ENCODE results near the gene ACTL7B.
"Not testable (repeated sequence)": the region's sequence is repeated elsewhere in the genome, so short reads cannot be mapped to it uniquely, and the experiment has no call there.

Gene ACTL7B

GRCh38 chr9:108867829-108868228, 12.0 kb upstream of the ACTL7B start:
- no peak for DNase-seq

GRCh38 chr9:108867116-108867515, 11.3 kb upstream of the ACTL7B start:
- no peak for DNase-seq

DNA sequence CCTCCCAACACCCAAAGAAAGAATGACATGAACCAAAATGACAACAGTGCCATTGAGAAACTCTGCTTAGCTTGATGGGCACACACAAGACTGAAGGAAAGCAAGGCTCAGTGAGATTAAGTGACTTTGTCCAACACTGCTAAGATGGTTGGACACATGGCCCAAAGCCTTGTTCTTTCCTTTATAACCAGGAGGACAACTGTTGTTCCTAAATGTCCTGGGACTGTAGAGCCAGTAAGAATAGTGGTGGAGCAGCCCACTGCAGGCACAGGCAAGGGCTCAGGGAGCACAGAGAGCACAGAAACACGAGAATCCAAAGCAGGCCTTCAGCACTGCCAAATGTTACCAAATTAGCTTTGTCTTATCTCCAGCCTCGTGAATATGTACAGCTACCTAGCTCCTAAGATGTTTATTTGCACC, 10.2 kb upstream of the ACTL7B start:
- no peak for DNase-seq

DNA sequence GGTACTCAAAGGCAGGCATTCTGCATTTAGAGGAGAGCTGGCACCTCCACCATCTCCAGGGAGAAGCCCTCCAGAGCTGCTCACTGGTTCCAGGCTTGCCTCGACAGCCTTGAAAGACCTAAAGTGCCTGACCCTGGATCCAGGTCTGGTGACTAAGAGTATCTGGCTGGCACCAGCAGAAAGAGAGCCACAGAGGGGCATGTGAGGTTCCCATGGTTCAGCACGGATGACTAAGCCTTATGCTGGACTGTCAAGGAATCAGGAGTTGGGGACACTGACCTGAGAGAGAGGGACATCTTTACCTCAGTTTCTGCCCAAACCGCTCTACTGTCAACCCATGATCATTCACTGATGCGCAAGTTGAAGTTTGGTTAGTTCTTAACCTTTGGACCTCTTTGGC, 9.3 kb upstream of the ACTL7B start:
- no peak for DNase-seq

DNA sequence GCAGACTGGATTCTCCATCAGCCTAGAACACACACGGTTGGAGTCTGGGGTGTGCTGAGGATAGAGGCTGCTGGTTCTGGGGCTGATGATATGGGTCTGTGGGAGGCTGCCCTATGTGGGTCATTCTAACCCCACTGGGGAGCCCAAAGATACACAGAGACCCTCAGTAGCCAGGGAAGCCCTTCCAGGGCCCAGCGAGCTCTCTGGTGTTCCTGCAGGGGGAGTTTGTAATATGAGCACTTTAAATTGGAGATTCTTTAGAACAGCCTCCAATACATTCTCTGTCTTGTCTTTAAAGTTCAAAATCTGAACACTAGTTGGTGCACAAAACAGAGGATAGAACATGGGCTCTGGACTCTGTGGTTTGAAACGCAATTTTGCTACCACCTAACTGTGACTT, 8.7 kb upstream of the ACTL7B start:
- DNase-seq = no peak

DNA sequence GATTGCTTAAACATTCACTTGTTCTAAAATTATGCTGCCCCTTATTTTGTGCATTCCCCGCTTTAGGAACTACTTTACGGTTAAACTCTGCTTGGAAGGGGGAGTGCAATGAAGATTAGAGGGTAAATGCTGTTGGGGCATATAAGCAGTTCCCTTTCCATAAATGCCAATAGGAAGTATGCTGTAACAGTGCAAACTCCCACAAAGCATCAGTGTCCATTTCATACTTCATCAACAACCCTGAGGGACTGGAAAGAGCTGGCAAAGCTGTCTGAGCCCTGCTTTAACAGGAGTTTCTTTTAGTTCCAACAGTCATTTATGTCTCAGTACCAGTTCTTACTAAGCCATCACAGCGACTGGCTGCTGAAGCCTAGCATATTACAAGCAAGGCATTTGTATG, 8.1 kb upstream of the ACTL7B start:
- no peak for DNase-seq

DNA sequence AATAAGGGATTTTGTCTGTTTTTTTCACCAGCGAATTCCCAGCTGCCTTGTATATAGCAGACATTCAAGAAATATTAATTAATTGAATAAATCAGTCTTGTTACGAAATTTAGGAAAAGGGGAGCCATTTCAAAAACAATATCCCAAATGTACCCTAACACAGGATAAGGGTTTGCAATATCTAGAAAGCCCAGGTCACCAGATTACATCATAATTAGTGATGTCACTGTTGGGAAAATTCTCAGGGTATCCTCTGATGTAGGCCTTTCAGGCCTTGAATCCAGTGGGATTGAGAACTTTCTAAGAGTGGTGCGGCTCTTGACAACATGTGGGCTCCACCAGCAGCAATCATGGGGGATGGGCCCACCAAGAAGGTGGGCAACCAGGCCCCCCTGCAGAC, 6.2 kb upstream of the ACTL7B start, which contains the start of gene ACTL7A:
Gene ACTL7A, plus strand, starts transcription at position 270 of the 400 bp plus-strand sequence. Its CDS starts 57 bp downstream, at position 327.
- no peak for DNase-seq

DNA sequence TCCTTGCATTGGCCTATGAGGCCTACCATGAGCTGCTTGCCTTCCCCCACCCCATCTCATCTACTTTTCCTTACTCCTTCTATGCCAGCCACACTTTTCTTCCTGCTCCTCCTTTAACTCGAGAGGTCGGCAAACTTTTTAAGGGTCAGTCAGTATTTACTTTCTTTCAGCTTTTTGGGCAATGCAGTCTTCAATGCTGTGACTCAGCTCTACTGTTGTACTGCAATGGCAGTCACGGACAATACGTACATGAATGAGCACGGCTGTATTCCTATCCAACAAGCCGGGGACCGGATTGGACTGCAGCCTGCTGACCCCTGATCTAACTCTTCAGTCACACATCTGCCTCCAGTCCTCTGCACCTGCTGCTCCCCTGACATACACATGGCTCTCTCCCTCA, 5.7 kb upstream of the ACTL7B start:
- DNase-seq = no peak

DNA sequence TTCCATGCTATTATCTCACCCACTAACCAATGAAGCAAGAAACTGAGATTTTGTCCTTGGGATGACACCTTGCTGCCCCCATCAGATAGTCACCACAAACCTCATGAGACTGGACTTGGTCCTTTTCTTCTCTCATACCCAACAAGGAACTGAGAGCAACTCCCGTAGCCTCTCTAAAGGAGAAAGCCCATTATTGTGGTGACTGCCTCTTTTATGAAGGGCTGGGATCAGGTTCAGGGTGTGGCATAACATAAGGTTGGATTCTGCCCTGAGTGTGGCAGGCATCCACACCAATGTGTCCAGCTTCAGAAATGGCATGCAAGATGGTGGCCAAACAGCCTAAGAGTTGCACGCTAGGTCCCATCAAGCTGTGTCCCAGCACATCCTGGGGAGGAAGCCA, 5.0 kb upstream of the ACTL7B start:
- no peak for DNase-seq

DNA sequence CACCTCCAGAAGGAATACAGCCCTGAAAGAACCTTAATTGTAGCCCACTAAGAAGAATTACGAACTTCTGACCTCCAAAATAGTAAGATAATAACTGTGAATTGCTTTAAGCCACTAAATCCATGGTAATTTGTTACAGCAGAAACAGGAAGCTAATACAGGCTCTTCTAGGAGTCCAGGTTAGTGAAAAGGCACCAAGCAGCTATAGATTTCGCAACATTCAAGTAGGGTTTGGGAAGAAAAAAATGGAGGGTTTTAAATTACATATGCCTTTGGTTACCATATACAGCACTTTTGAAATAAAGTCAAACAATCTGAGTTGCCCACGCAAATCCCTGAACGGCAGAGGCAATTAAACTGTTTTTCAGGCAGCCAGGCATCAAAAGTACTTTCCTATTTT, 4.6 kb upstream of the ACTL7B start:
- no peak for DNase-seq

GRCh38 chr9:108859459-108860114, 3.8 kb upstream of the ACTL7B start:
- no peak for DNase-seq

DNA sequence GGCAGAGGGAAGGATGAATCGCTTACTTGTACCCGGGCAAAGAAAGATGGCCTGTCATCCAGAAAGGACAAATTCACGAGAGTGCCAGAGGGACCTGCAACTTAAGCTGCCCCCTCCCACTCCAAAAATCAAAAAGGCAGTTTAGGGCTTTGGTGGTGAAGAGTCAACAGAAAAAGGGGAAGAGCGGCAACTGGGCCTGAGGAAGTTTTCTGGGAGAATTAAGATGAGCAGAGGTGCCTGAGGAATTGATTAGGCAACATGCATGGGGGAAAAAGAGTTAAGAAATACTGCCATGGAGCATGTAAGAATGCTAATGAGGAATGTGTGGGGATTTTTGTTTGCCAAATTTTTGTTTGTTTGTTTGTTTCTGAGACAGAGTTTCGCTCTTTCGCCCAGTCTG, 1.8 kb upstream of the ACTL7B start:
- DNase-seq = no peak

- DNase-seq = no peak
Measured at GRCh38 chr9:108855529-108855886, 278 bp downstream of the ACTL7B start.

- no peak for DNase-seq
Measured at GRCh38 chr9:108854641-108855528, 901 bp downstream of the ACTL7B start.

- DNase-seq = no peak
Measured at GRCh38 chr9:108854094-108854493, 1.7 kb downstream of the ACTL7B start.

GRCh38 chr9:108852079-108852478, 3.7 kb downstream of the ACTL7B start:
- no peak for DNase-seq

GRCh38 chr9:108851138-108851537, 4.6 kb downstream of the ACTL7B start:
- no peak for DNase-seq

- no peak for DNase-seq
Measured at GRCh38 chr9:108850293-108850897, 5.4 kb downstream of the ACTL7B start.

- not testable (repeated sequence) for DNase-seq
Measured at GRCh38 chr9:108848296-108848695, 7.5 kb downstream of the ACTL7B start.

DNA sequence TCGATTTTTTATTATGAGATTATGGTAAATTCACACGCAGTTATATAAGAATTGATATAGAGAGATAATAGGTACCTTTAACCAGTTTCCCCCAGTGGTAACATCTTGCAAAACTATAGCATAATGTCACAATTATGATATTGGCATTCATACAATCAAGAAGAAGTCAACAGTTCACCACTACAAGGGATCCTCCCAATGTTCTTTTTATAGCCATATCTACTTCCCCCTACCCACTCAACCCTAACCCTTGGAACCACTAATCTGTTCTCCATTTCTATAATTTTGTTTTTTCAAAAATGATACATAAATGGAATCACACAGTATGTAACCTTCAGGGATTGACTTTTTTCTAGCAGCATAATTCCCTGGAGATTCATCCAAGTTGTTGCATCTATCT, 9.8 kb downstream of the ACTL7B start:
- no peak for DNase-seq

- no peak for DNase-seq
Measured at GRCh38 chr9:108845507-108845906, 10.3 kb downstream of the ACTL7B start.

GRCh38 chr9:108844856-108845255, 10.9 kb downstream of the ACTL7B start:
- no peak for DNase-seq

DNA sequence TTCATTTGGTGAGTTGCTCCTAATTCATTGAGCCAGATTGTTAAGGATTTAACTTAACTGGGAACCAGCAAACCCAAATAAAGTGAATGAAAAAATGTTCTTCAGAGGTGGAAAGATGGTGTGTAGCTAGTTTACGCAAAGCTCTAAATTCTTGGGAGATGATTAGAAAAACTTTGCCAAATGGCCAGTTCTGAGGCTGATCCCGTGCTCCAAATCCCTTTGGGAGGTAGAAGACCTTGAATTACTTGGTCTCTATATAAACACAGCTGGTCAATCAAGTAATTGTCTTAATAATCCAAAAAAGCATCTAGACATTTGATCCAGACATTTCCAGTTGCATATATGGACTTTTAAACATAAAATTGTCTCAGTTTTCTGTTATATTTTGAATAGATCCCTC, 11.4 kb downstream of the ACTL7B start:
- no peak for DNase-seq
